ENCODE results near the gene BPIFB2. TPM values are rescaled to one million over a fixed set of nuclear protein-coding genes. Genes with fewer than 3 reads are reported as not detected.

The BPIFB2 gene
- total and polyA plus RNA-seq, 10 of the 15 experiments (the other 5 are each of a cell fraction or from before 2014, with no cell fraction given) = not detected

DNA sequence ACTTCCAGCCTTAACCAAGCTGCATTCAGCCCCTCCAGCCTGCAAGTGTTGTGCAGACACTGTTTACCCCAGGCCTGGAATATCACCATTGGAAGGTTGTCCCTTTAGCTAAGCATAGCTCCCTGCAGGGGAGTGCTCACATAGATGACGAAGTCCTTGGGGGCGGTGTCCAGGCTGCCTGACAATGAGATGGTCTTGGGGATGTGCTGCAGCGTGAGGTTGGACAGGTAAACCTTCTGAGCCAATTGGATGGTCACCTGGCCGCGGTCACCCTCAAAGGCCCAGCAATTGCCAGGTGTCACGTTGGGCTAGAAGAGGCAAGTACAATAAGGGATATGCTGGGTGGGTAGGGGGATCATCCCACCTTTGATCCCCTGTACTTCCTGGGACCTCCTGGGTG lies 21.9 kb upstream of the BPIFB2 start:
- no peaks in the 10 kb centered on the region for H3K79me2 ChIP-seq (ENCODE audit: control insufficient read depth, insufficient read depth, low read length)
- H3K4me3 ChIP-seq = no peak overlapping the region
- CTCF ChIA-PET = no interaction called here
- intact Hi-C loops (cut with micrococcal nuclease; ENCODE audit: unreplicated experiment) (no loop called here), in situ Hi-C loops (cut with MboI) (no loop called here)
- H3K9me3 ChIP-seq (replicated peaks; ENCODE audit: control insufficient read depth, insufficient read depth, low read length) = no peaks in the 10 kb centered on the region
- H3K36me3 ChIP-seq (ENCODE audit: control insufficient read depth in 2 of 2, insufficient read depth in 2 of 2, low read length in 1 of 2) = no peaks in the 10 kb centered on the region
- no peak overlapping the region for H3K4me2 ChIP-seq (ENCODE audit: control insufficient read depth, insufficient read depth)
- RAD21 ChIA-PET (ENCODE audit: unreplicated experiment) = no interaction called here
- DNase-seq (ENCODE audit: low read depth, low spot score) (no peak), FAIRE-seq (no peak), ATAC-seq (no peak)
- H2AFZ ChIP-seq (ENCODE audit: control insufficient read depth, low read depth, low read length) = no peak overlapping the region
- H3K27me3 ChIP-seq (replicated peaks in 1 of 2; ENCODE audit: control insufficient read depth in 2 of 2, insufficient read depth in 2 of 2, low read length in 1 of 2) = no peaks in the 10 kb centered on the region; a peak in 2 of 4 replicates
- H4K20me1 ChIP-seq (ENCODE audit: control insufficient read depth, insufficient read depth) = no peaks in the 10 kb centered on the region
- H3K27ac ChIP-seq (ENCODE audit: control insufficient read depth, insufficient read depth) = no peak overlapping the region
- no peak for TF ChIP-seq NR2C1 (IDR thresholded peaks at IDR 0.05)
- TF ChIP-seq ZZZ3 (IDR thresholded peaks at IDR 0.05; ENCODE audit: control insufficient read depth, insufficient read length, low read depth) = no peak
- TF ChIP-seq, protein P1, sequence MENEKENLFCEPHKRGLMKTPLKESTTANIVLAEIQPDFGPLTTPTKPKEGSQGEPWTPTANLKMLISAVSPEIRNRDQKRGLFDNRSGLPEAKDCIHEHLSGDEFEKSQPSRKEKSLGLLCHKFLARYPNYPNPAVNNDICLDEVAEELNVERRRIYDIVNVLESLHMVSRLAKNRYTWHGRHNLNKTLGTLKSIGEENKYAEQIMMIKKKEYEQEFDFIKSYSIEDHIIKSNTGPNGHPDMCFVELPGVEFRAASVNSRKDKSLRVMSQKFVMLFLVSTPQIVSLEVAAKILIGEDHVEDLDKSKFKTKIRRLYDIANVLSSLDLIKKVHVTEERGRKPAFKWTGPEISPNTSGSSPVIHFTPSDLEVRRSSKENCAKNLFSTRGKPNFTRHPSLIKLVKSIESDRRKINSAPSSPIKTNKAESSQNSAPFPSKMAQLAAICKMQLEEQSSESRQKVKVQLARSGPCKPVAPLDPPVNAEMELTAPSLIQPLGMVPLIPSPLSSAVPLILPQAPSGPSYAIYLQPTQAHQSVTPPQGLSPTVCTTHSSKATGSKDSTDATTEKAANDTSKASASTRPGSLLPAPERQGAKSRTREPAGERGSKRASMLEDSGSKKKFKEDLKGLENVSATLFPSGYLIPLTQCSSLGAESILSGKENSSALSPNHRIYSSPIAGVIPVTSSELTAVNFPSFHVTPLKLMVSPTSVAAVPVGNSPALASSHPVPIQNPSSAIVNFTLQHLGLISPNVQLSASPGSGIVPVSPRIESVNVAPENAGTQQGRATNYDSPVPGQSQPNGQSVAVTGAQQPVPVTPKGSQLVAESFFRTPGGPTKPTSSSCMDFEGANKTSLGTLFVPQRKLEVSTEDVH (IDR thresholded peaks at IDR 0.05; ENCODE audit: low read depth, partially characterized antibody) = no peak
- TF ChIP-seq RAD51 (IDR thresholded peaks at IDR 0.05) = no peak
- TF ChIP-seq KDM1A (IDR thresholded peaks at IDR 0.05; ENCODE audit: borderline replicate concordance) = no peak
- no peak for TF ChIP-seq ZNF217 (IDR thresholded peaks at IDR 0.05)
- TF ChIP-seq POLR2A (IDR thresholded peaks at IDR 0.05; ENCODE audit: low read depth, low read length) = no peak
- TF ChIP-seq, protein P2, sequence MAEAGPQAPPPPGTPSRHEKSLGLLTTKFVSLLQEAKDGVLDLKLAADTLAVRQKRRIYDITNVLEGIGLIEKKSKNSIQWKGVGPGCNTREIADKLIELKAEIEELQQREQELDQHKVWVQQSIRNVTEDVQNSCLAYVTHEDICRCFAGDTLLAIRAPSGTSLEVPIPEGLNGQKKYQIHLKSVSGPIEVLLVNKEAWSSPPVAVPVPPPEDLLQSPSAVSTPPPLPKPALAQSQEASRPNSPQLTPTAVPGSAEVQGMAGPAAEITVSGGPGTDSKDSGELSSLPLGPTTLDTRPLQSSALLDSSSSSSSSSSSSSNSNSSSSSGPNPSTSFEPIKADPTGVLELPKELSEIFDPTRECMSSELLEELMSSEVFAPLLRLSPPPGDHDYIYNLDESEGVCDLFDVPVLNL (IDR thresholded peaks at IDR 0.05; ENCODE audit: low read depth, low read length) = no peak
- TF ChIP-seq SMAD5 (IDR thresholded peaks at IDR 0.05; ENCODE audit: low read depth) = no peak
- TF ChIP-seq EZH2 (IDR thresholded peaks at IDR 0.05; ENCODE audit: borderline replicate concordance, control insufficient read depth, low read depth, low read length) = no peak
- TF ChIP-seq ZSCAN29 (IDR thresholded peaks at IDR 0.05) = no peak
- no peak for TF ChIP-seq STAT1 (conservative IDR thresholded peaks at IDR 0.05)
- TF ChIP-seq MTA3 (IDR thresholded peaks at IDR 0.05; ENCODE audit: borderline replicate concordance, low read length) = no peak
- TF ChIP-seq TCF3 (IDR thresholded peaks at IDR 0.05; ENCODE audit: borderline replicate concordance, insufficient read depth, low read depth, low read length) = no peak
- no peak for TF ChIP-seq PAX8 (IDR thresholded peaks at IDR 0.05)
- no peak for TF ChIP-seq POLR2AphosphoS5 (IDR thresholded peaks at IDR 0.05; ENCODE audit: low read length)
- no peak for TF ChIP-seq NR2F1 (conservative IDR thresholded peaks at IDR 0.05)
- TF ChIP-seq SPI1 (IDR thresholded peaks at IDR 0.05; ENCODE audit: borderline replicate concordance, insufficient read depth, low read depth, low read length) = no peak
- TF ChIP-seq ZBED1 (IDR thresholded peaks at IDR 0.05; ENCODE audit: borderline replicate concordance) = no peak
- TF ChIP-seq, protein P3, sequence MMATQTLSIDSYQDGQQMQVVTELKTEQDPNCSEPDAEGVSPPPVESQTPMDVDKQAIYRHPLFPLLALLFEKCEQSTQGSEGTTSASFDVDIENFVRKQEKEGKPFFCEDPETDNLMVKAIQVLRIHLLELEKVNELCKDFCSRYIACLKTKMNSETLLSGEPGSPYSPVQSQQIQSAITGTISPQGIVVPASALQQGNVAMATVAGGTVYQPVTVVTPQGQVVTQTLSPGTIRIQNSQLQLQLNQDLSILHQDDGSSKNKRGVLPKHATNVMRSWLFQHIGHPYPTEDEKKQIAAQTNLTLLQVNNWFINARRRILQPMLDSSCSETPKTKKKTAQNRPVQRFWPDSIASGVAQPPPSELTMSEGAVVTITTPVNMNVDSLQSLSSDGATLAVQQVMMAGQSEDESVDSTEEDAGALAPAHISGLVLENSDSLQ (IDR thresholded peaks at IDR 0.05) = no peak
- BruUV-seq (replicated peaks) = no TSS peak
- H3K4me1 ChIP-seq (ENCODE audit: control insufficient read depth, insufficient read depth, low read length) = no peaks in the 10 kb centered on the region
- no peak overlapping the region for H3K9ac ChIP-seq (ENCODE audit: control insufficient read depth, insufficient read depth, low read length)
- 54% methylated on average over 6 of the region's 6 CpGs for WGBS (ENCODE audit: insufficient coverage, insufficient replicate concordance, low lambda C conversion rate, missing lambda C conversion rate)
- POLR2A ChIA-PET = no interaction called here
- SMC1A ChIA-PET (ENCODE audit: uncharacterized antibody, unreplicated experiment) = no interaction called here

Measured in GM12878 (cell line).